OCI-LY7 (cell line): ENCODE data around the gene ARHGAP42. TPM values are rescaled to one million over a fixed set of nuclear protein-coding genes. Genes with fewer than 3 reads are reported as not detected.

Experiments used
- BruUV-seq: library from RNA; stranded (reverse); fragments of 400-500 nt; replicated peaks from 2 replicates; lab custom pipeline; 2021; lab: Mats Ljungman, UMichigan
- CTCF ChIA-PET: fragments of 300-600 bp; sonication (Branson Sonifier 250); formaldehyde crosslinking; loops from one replicate; lab custom pipeline; 2022; ENCODE audit warnings: antibody characterized with exemption; ENCODE audit not compliant: unreplicated experiment; lab: Charles Lee
- POLR2A ChIA-PET: fragments of 300-600 bp; sonication (Branson Sonifier 250); formaldehyde crosslinking; loops from one replicate; lab custom pipeline; 2022; ENCODE audit warnings: antibody characterized with exemption; lab: Charles Lee
- DNase-seq: peaks from one replicate; pipeline ENCODE4 v3.0.0-alpha.2; 2015; ENCODE audit warnings: low spot score
- H2AFZ ChIP-seq: fragments of 200-600 bp; sonication (generic), shearing (Covaris generic); 2 replicates; pipeline ENCODE4 v1.6.1; 2014; ENCODE audit warnings: mild to moderate bottlenecking, antibody characterized with exemption, low read length, moderate library complexity
- H3K27ac ChIP-seq: fragments of 200-600 bp; sonication (generic); 2 replicates; pipeline ENCODE4 v1.5.1; 2014; ENCODE audit warnings: mixed run types, low read depth, mild to moderate bottlenecking, moderate library complexity, low read length, inconsistent platforms; ENCODE audit not compliant: poor library complexity, severe bottlenecking
- H3K36me3 ChIP-seq: fragments of 200-600 bp; sonication (generic); 2 replicates; pipeline ENCODE4 v1.6.1; 2014; ENCODE audit warnings: mild to moderate bottlenecking, antibody characterized with exemption, low read length, moderate library complexity, mixed read lengths; ENCODE audit not compliant: insufficient read depth
- H3K4me1 ChIP-seq: fragments of 200-600 bp; sonication (generic); 2 replicates; pipeline ENCODE4 v1.5.1; 2014; ENCODE audit warnings: mild to moderate bottlenecking, low read length; ENCODE audit not compliant: insufficient read depth, poor library complexity, severe bottlenecking
- H3K4me2 ChIP-seq: fragments of 200-600 bp; sonication (generic); 2 replicates; pipeline ENCODE4 v1.6.1; 2014; ENCODE audit warnings: mild to moderate bottlenecking, low read length
- H3K4me3 ChIP-seq: fragments of 200-600 bp; sonication (generic); 2 replicates; pipeline ENCODE4 v1.5.1; 2014; ENCODE audit warnings: mild to moderate bottlenecking, low read depth, low read length; ENCODE audit not compliant: poor library complexity, severe bottlenecking
- H3K79me2 ChIP-seq: fragments of 200-600 bp; sonication (generic); 2 replicates; pipeline ENCODE4 v1.6.1; 2016; ENCODE audit warnings: low read depth, mild to moderate bottlenecking, low read length, moderate library complexity, mixed read lengths; ENCODE audit not compliant: insufficient read depth
- H3K9me2 ChIP-seq: fragments of 200-600 bp; sonication (generic); 2 replicates; pipeline ENCODE4 v1.6.1; 2016; ENCODE audit warnings: mild to moderate bottlenecking, low read length, mixed read lengths; ENCODE audit not compliant: insufficient read depth
- H3K9me3 ChIP-seq: fragments of 200-600 bp; sonication (generic); 2 replicates; pipeline ENCODE4 v1.6.1; 2014; ENCODE audit warnings: mild to moderate bottlenecking, mixed run types, low read length, mixed read lengths
- H4K20me1 ChIP-seq: fragments of 200-600 bp; sonication (generic); 2 replicates; pipeline ENCODE4 v1.6.1; 2014; ENCODE audit warnings: mild to moderate bottlenecking, antibody characterized with exemption, low read length, moderate library complexity, mixed read lengths; ENCODE audit not compliant: insufficient read depth
- EZH2phosphoT487 ChIP-seq: fragments of 200-600 bp; sonication (generic); IDR thresholded peaks from 2 replicates; pipeline ENCODE4 v1.6.1; 2018; ENCODE audit warnings: low read depth, borderline replicate concordance, mild to moderate bottlenecking, mixed run types, antibody characterized with exemption, low read length, moderate library complexity, mixed read lengths
- intact Hi-C: fragments of 100-400 bp; cut with micrococcal nuclease; formaldehyde crosslinking; loops from one replicate; pipeline ENCODE4 v1.10.0; 2022; ENCODE audit not compliant: unreplicated experiment
- total RNA-seq, 2 experiments: library from RNA; depleted of rRNA in 1 of 2; stranded (reverse); fragments of >200 nt in 1 of 2; shearing (Covaris generic) in 1 of 2; gene quantifications; 2 replicates each; pipeline ENCODE4 v1.2.3, GENCODE V29; 2014 to 2022
- TF ChIP-seq, protein P1 (sequence below): fragments of 200-600 bp; sonication (generic); conservative IDR thresholded peaks from 2 replicates; pipeline ENCODE4 v1.5.1; 2014; ENCODE audit warnings: mild to moderate bottlenecking, antibody characterized with exemption, low read length, moderate library complexity, mixed read lengths

The ARHGAP42 gene
- total RNA-seq, 2 experiments from 2014 or later = not detected

DNA sequence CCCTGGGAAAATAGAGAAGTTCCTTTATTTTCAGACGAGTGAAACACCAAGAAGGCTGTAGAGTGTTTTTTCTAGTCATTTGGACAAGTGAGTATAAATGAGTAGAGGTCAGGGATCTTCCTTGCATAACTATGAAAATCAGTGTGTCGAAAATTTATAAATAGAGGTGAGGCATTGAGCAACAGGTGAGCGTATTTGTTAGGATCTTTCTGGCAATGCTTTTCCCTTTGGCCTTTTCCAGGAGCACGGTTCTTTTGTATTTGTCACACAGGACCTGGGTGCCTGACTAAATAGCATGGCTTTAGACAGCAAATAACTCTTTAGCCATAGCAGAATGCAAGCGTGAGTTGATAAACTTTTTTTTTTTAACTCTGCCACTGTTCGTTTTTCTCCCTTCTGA is 19.6 kb upstream of the ARHGAP42 start:
- H3K4me3 ChIP-seq = no peak overlapping the region
- CTCF ChIA-PET = no interaction called here
- H3K4me1 ChIP-seq = no peaks in the 10 kb centered on the region
- POLR2A ChIA-PET = no interaction called here
- no peak overlapping the region for H3K4me2 ChIP-seq
- H3K36me3 ChIP-seq = no peaks in the 10 kb centered on the region
- intact Hi-C loops = no loop called here
- H3K9me3 ChIP-seq = no peaks in the 10 kb centered on the region
- no peak for DNase-seq
- TF ChIP-seq, protein P1, sequence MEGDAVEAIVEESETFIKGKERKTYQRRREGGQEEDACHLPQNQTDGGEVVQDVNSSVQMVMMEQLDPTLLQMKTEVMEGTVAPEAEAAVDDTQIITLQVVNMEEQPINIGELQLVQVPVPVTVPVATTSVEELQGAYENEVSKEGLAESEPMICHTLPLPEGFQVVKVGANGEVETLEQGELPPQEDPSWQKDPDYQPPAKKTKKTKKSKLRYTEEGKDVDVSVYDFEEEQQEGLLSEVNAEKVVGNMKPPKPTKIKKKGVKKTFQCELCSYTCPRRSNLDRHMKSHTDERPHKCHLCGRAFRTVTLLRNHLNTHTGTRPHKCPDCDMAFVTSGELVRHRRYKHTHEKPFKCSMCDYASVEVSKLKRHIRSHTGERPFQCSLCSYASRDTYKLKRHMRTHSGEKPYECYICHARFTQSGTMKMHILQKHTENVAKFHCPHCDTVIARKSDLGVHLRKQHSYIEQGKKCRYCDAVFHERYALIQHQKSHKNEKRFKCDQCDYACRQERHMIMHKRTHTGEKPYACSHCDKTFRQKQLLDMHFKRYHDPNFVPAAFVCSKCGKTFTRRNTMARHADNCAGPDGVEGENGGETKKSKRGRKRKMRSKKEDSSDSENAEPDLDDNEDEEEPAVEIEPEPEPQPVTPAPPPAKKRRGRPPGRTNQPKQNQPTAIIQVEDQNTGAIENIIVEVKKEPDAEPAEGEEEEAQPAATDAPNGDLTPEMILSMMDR = no peak
- TF ChIP-seq EZH2phosphoT487 = no peak
- H3K27ac ChIP-seq = no peak overlapping the region
- H3K79me2 ChIP-seq = no peaks in the 10 kb centered on the region
- no peaks in the 10 kb centered on the region for H3K9me2 ChIP-seq
- H4K20me1 ChIP-seq = no peaks in the 10 kb centered on the region
- no TSS peak for BruUV-seq
- no peak overlapping the region for H2AFZ ChIP-seq

DNA sequence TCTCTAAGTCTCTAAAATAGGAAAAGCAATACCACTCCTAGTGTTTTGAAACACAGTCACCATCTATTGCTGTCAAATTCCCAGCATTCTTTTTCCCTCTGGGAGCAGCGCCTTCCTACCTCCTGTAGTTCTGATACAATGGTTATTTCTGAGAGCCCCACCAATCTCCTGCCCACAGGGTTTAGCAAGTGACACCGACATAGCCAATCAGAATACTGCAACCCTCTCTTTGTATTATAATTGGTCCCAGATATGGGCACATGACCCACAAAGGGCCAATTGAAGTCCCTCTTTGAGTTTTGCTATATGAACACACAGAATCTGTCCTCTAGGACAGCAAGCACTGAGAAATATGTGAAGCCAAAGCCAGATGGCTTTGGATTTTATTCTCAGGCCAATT is 16.9 kb upstream of the ARHGAP42 start:
- Histone ChIP-seq H3K36me3 (no peaks in the 10 kb centered on the region), H4K20me1 (no peaks in the 10 kb centered on the region), H3K4me3 (no peak overlapping the region), H2AFZ (no peak overlapping the region), H3K9me3 (no peaks in the 10 kb centered on the region), H3K4me2 (no peak overlapping the region), H3K9me2 (no peaks in the 10 kb centered on the region), H3K27ac (no peak overlapping the region), H3K4me1 (no peaks in the 10 kb centered on the region), H3K79me2 (no peaks in the 10 kb centered on the region)
- POLR2A ChIA-PET = interaction anchor here (0.7 kb wide), 1 partner anchor 527 kb away, joined by 3 read pairs; no protein-coding TSS in a partner anchor
- no TSS peak for BruUV-seq
- intact Hi-C loops = no loop called here
- CTCF ChIA-PET = no interaction called here
- TF ChIP-seq, protein P1 = no peak
- TF ChIP-seq EZH2phosphoT487 = no peak
- DNase-seq = no peak

DNA sequence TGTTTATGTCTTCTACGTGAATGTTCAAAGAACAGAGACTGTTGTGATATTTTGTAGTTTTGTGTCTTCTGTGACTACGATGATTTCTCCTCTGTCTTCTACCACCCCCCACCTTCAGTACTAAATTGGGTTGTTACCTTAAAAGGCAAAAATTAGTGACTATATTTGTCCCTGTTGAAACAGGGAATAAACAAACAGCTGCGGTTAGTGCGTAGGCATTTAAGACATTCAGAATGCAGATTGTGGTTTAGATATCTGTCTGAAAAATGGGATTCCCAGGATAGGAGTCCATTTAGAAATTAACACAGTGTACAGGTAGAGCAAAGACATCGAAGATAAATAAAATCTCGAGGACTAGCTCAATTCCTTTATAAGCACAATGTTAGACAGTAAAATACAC is 15.6 kb upstream of the ARHGAP42 start:
- no TSS peak for BruUV-seq
- POLR2A ChIA-PET = interaction anchor here (0.7 kb wide), 1 partner anchor 140 kb away, joined by 4 read pairs; no protein-coding TSS in a partner anchor
- H3K9me3 ChIP-seq = no peaks in the 10 kb centered on the region
- no peaks in the 10 kb centered on the region for H3K9me2 ChIP-seq
- H3K4me3 ChIP-seq = no peak overlapping the region
- TF ChIP-seq, protein P1 = no peak
- TF ChIP-seq EZH2phosphoT487 = no peak
- CTCF ChIA-PET = no interaction called here
- H3K79me2 ChIP-seq = no peaks in the 10 kb centered on the region
- no peaks in the 10 kb centered on the region for H4K20me1 ChIP-seq
- H3K4me2 ChIP-seq = no peak overlapping the region
- no peak overlapping the region for H3K27ac ChIP-seq
- H3K36me3 ChIP-seq = no peaks in the 10 kb centered on the region
- H2AFZ ChIP-seq = no peak overlapping the region
- H3K4me1 ChIP-seq = no peaks in the 10 kb centered on the region
- intact Hi-C loops = no loop called here
- DNase-seq = no peak
